HG02943 (cell line): ENCODE data around the gene GREB1.

Experiments
- ATAC-seq: cut with Tn5 transposase; IDR thresholded peaks from one replicate; pipeline ENCODE4 v1.9.1; 2021; ENCODE audit warnings: mild to moderate bottlenecking, low read depth, moderate library complexity; ENCODE audit not compliant: unreplicated experiment

Gene GREB1

GRCh38 chr2:11577101-11577883 lies 43.4 kb downstream of the GREB1 start:
- ATAC-seq = no peak

- no peak for ATAC-seq
Observed at GRCh38 chr2:11578081-11578948, 44.5 kb downstream of the GREB1 start.

- no peak for ATAC-seq
Observed at GRCh38 chr2:11578986-11579774, 45.3 kb downstream of the GREB1 start.

- ATAC-seq = no peak
Observed at GRCh38 chr2:11579867-11580659, 46.2 kb downstream of the GREB1 start.

- no peak for ATAC-seq
Observed at GRCh38 chr2:11580697-11581096, 46.9 kb downstream of the GREB1 start.

- no peak for ATAC-seq
Observed at GRCh38 chr2:11581124-11581796, 47.4 kb downstream of the GREB1 start.

- ATAC-seq = no peak
Observed at GRCh38 chr2:11581797-11582611, 48.2 kb downstream of the GREB1 start.

GRCh38 chr2:11582612-11582861 lies 48.7 kb downstream of the GREB1 start:
- ATAC-seq = no peak

- ATAC-seq = no peak
Observed at GRCh38 chr2:11582862-11583752, 49.3 kb downstream of the GREB1 start.

- no peak for ATAC-seq
Observed at GRCh38 chr2:11583840-11584524, 50.1 kb downstream of the GREB1 start.

- ATAC-seq = no peak
Observed at GRCh38 chr2:11584525-11585056, 50.7 kb downstream of the GREB1 start.

- ATAC-seq = no peak
Observed at GRCh38 chr2:11585071-11585470, 51.2 kb downstream of the GREB1 start.

GRCh38 chr2:11588228-11589110 lies 54.6 kb downstream of the GREB1 start:
- no peak for ATAC-seq

GRCh38 chr2:11589316-11589940 lies 55.6 kb downstream of the GREB1 start:
- no peak for ATAC-seq

GRCh38 chr2:11590193-11590592 lies 56.3 kb downstream of the GREB1 start:
- ATAC-seq = no peak

- no peak for ATAC-seq
Observed at GRCh38 chr2:11591091-11591490, 57.2 kb downstream of the GREB1 start.
